Measurements from ENCODE around the gene CNTN6.

- TF ChIP-seq EP300 (IDR thresholded peaks at IDR 0.05; ENCODE audit: low read depth) = no peak
- no peak for TF ChIP-seq CTCF (IDR thresholded peaks at IDR 0.05)
Measured at GRCh38 chr3:1380926-1381646, 288.3 kb downstream of the CNTN6 start.

Data from transverse colon (tissue), 3 donors.